Spleen (tissue), 11 donors: ENCODE measurements around the gene ST7. TPM values are rescaled to one million over a fixed set of nuclear protein-coding genes. Genes with fewer than 3 reads are reported as not detected.

Experiments used
- DNase-seq: peaks from one replicate; pipeline ENCODE4 v3.0.0-alpha.2; 2020
- H3K27ac ChIP-seq, 8 donors: fragments of 200-600 bp; sonication (generic) in 7 of 8; 1 replicate in 4 of 8; 2 replicates in 4 of 8; pipeline versions ENCODE4 v1.5.0 to v1.8.0; 2016 to 2021; ENCODE audit warnings: inconsistent platforms in 4 of 8, mild to moderate bottlenecking in 4 of 8, moderate library complexity in 1 of 8
- H3K27me3 ChIP-seq, 7 donors: fragments of 200-600 bp; sonication (generic) in 6 of 7; replicated peaks in 1 of 7; 1 replicate in 4 of 7; 2 replicates in 3 of 7; pipeline versions ENCODE4 v1.5.0 to v1.8.0; 2016 to 2021; ENCODE audit warnings: inconsistent platforms in 3 of 7, mild to moderate bottlenecking in 1 of 7
- H3K36me3 ChIP-seq, 6 donors: fragments of 200-600 bp; sonication (generic) in 5 of 6; 1 replicate in 4 of 6; 2 replicates in 2 of 6; pipeline versions ENCODE4 v1.5.0 to v1.8.0; 2016 to 2021; ENCODE audit warnings: inconsistent platforms in 2 of 6
- H3K4me1 ChIP-seq, 6 donors: fragments of 200-600 bp; sonication (generic) in 5 of 6; 1 replicate in 3 of 6; 2 replicates in 3 of 6; pipeline versions ENCODE4 v1.5.0 to v1.8.0; 2016 to 2021; ENCODE audit warnings: inconsistent platforms in 3 of 6
- H3K4me3 ChIP-seq, 8 donors: fragments of 200-600 bp; sonication (generic) in 7 of 8; 1 replicate in 4 of 8; 2 replicates in 4 of 8; pipeline versions ENCODE4 v1.5.0 to v1.8.0; 2016 to 2021; ENCODE audit warnings: inconsistent platforms in 4 of 8, mild to moderate bottlenecking in 4 of 8, moderate library complexity in 2 of 8
- H3K9me3 ChIP-seq, 8 donors: fragments of 200-600 bp; sonication (generic) in 7 of 8; 1 replicate in 4 of 8; 2 replicates in 4 of 8; pipeline versions ENCODE4 v1.5.0 to v1.8.0; 2016 to 2021; ENCODE audit warnings: inconsistent platforms in 4 of 8
- POLR2A ChIP-seq, 3 donors: fragments of 450-650 bp; IDR thresholded peaks; one replicate each; pipeline ENCODE4 v1.5.1; 2017; ENCODE audit warnings: antibody characterized with exemption in 3 of 3, mild to moderate bottlenecking in 1 of 3
- POLR2AphosphoS5 ChIP-seq, 3 donors: sonication (generic); formaldehyde crosslinking; IDR thresholded peaks; one replicate each; pipeline ENCODE4 v1.5.1; 2017; ENCODE audit warnings: antibody characterized with exemption in 3 of 3
- WGBS, 5 donors: extraction: QIAGEN DNeasy Blood & Tissue Kit in 3 of 5; methylation state at CpG; one replicate each; pipeline versions ENCODE4 v1.1.5 to v1.1.7; 2013 to 2018; 5-methylcytosine and 5-hydroxymethylcytosine counted together
- intact Hi-C: fragments of 100-400 bp; cut with DNase I; formaldehyde crosslinking; loops from one replicate; pipeline ENCODE4 v1.15.0; 2023; ENCODE audit warnings: low total_unique reads
- polyA plus RNA-seq, 3 donors: library from polyadenylated mRNA; stranded (reverse); fragments of 200-250 nt; gene quantifications; one replicate each; pipeline ENCODE4 v1.2.1, GENCODE V29; 2013
- total RNA-seq, 7 donors: library from RNA; depleted of rRNA in 3 of 7; stranded (reverse); fragments of >200 nt in 3 of 7; fragmentation: NEBNext Ultra II Directional in 4 of 7; extraction: Animal tissue kit (Norgen Biotek cat#: 25700) in 4 of 7; gene quantifications; one replicate each; pipeline versions ENCODE4 v1.1.0 to v1.2.1, GENCODE V29; 2016 to 2021
- TF ChIP-seq, protein P1 (sequence below), 11 experiments: fragments of 200-600 bp in 7 of 11; fragments of 450-650 bp in 4 of 11; sonication (generic) in 4 of 11; IDR thresholded peaks in 8 of 11; conservative IDR thresholded peaks in 3 of 11; 1 replicate in 7 of 11; 2 replicates in 4 of 11; pipeline versions ENCODE4 v1.4.0 to v1.8.0; 2016 to 2021; ENCODE audit warnings: antibody characterized with exemption in 11 of 11, inconsistent platforms in 4 of 11, mild to moderate bottlenecking in 1 of 11
- donor health status: healthy with polysubstance abuse.
- donor health status: DM: no; HTN: no; CAD: no; lungs with moderate emphysema.
- donor health status: DM: no; HTN: no; CAD: no.
- donor health status: Bipolar disorder and iron deficiency.
- donor health status: healthy.
- donor health status: DM: no; HTN: no; CAD: no.
- donor health status: DM: yes; HTN: yes; CAD: no.

ST7 gene
- total and polyA plus RNA-seq, 10 donors: 4.7 to 36.4 (median 15.8) TPM

GRCh38 chr7:117195361-117196029, 242.2 kb downstream of the ST7 start:
- H3K4me1 ChIP-seq: no peaks in the 10 kb centered on the region
- no peaks in the 10 kb centered on the region for H3K27me3 ChIP-seq
- WGBS, 5 donors: 65 to 76% (median 68%) methylated on average over 4 of the region's 4 CpGs
- peaks cover 0 to 28% (median 0%) of the 10 kb centered on the region in 6 donors for H3K36me3 ChIP-seq
- H3K4me3 ChIP-seq: no peak overlapping the region
- no peaks in the 10 kb centered on the region for H3K9me3 ChIP-seq
- TF ChIP-seq POLR2A (IDR thresholded peaks at IDR 0.05) (no peak), POLR2AphosphoS5 (IDR thresholded peaks at IDR 0.05) (no peak)
- TF ChIP-seq, protein P1, sequence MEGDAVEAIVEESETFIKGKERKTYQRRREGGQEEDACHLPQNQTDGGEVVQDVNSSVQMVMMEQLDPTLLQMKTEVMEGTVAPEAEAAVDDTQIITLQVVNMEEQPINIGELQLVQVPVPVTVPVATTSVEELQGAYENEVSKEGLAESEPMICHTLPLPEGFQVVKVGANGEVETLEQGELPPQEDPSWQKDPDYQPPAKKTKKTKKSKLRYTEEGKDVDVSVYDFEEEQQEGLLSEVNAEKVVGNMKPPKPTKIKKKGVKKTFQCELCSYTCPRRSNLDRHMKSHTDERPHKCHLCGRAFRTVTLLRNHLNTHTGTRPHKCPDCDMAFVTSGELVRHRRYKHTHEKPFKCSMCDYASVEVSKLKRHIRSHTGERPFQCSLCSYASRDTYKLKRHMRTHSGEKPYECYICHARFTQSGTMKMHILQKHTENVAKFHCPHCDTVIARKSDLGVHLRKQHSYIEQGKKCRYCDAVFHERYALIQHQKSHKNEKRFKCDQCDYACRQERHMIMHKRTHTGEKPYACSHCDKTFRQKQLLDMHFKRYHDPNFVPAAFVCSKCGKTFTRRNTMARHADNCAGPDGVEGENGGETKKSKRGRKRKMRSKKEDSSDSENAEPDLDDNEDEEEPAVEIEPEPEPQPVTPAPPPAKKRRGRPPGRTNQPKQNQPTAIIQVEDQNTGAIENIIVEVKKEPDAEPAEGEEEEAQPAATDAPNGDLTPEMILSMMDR (IDR thresholded peaks at IDR 0.05 in 8 of 11, conservative IDR thresholded peaks at IDR 0.05 in 3 of 11): no peak
- H3K27ac ChIP-seq: no peak overlapping the region
- no peak for DNase-seq
- intact Hi-C loops: no loop called here

- DNase-seq: no peak
- intact Hi-C loops: no loop called here
- Histone ChIP-seq H3K4me1 (no peaks in the 10 kb centered on the region), H3K27me3 (no peaks in the 10 kb centered on the region), H3K9me3 (no peaks in the 10 kb centered on the region), H3K36me3 (peaks cover 0 to 20% (median 0%) of the 10 kb centered on the region in 6 donors), H3K27ac (no peak overlapping the region), H3K4me3 (no peak overlapping the region)
- WGBS, 5 donors: 53 to 92% (median 78%) methylated on average over 1 to 2 of the region's 2 CpGs
- TF ChIP-seq, protein P1 (IDR thresholded peaks at IDR 0.05 in 8 of 11, conservative IDR thresholded peaks at IDR 0.05 in 3 of 11): no peak
- TF ChIP-seq POLR2AphosphoS5 (IDR thresholded peaks at IDR 0.05) (no peak), POLR2A (IDR thresholded peaks at IDR 0.05) (no peak)
Measured at GRCh38 chr7:117200132-117200531, 246.8 kb downstream of the ST7 start.

DNA sequence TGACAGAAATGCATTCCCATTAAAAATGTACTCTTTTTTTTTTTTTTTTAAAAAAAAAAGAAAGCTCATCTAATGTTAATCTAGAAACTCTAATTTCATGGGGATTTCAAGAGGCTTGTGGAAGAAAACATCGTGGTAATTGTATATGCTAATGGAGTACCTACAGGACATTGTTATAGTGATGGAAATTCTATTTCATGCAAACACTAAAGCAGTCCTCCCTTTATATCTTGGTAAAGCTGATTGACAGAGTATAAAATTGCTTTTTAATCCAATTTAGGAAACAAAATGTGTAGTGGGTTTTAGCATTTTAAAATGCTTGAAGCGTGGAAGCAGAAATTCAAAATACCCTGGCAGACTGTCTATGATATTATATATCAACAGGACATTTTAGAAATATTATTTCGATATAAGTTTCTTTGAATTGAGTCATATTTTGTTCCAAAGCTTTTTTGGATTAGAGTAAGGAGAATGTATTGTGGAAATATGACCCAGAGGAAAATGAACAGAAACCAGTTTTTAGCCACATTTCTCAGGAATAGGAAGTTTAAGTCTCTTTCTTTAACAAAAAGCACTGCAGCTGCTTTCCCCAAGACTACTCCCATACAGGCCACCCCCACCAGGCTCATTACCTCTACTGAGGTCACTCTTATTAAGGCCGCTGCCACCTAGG, 247.6 kb downstream of the ST7 start:
- no peak for DNase-seq
- Histone ChIP-seq H3K4me1 (no peaks in the 10 kb centered on the region), H3K36me3 (peaks cover 0 to 20% (median 0%) of the 10 kb centered on the region in 6 donors), H3K27ac (no peak overlapping the region), H3K4me3 (no peak overlapping the region), H3K27me3 (no peaks in the 10 kb centered on the region), H3K9me3 (no peaks in the 10 kb centered on the region)
- TF ChIP-seq, protein P1 (IDR thresholded peaks at IDR 0.05 in 8 of 11, conservative IDR thresholded peaks at IDR 0.05 in 3 of 11): no peak
- TF ChIP-seq POLR2AphosphoS5 (IDR thresholded peaks at IDR 0.05) (no peak), POLR2A (IDR thresholded peaks at IDR 0.05) (no peak)
- intact Hi-C loops: no loop called here
- 88 to 96% (median 92%) methylated on average over 4 of the region's 4 CpGs for WGBS, 5 donors

DNA sequence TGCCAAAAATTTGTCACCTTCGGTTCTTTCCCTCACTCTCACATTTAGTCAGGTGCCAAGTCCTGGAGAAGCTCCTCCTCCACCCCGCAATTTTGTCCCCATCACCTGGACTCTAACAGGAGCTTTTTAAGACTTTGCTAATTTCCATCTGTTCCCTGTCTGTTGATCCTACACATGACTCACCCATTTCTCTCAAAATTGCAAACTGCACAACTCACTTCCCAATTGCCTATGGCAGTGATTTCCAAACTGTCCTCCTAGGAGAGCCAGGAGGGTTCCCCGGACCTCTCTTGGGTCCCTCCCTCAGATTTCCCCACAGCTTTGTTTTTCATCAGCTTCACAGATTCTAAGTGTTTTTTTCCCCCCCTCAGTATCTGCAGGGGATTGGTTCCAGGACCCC, 249.2 kb downstream of the ST7 start:
- Histone ChIP-seq H3K4me3 (no peak overlapping the region), H3K27me3 (no peaks in the 10 kb centered on the region), H3K9me3 (no peaks in the 10 kb centered on the region), H3K4me1 (no peaks in the 10 kb centered on the region), H3K36me3 (peaks cover 0 to 16% (median 0%) of the 10 kb centered on the region in 6 donors), H3K27ac (no peak overlapping the region)
- WGBS, 5 donors: 62 to 81% (median 75%) methylated on average over 3 of the region's 3 CpGs
- intact Hi-C loops: no loop called here
- TF ChIP-seq POLR2A (IDR thresholded peaks at IDR 0.05) (no peak), POLR2AphosphoS5 (IDR thresholded peaks at IDR 0.05) (no peak)
- TF ChIP-seq, protein P1 (IDR thresholded peaks at IDR 0.05 in 8 of 11, conservative IDR thresholded peaks at IDR 0.05 in 3 of 11): no peak
- DNase-seq: no peak
